NCI-H146 treated with DMSO at 0.1 percent for 48 hours (cell line): ENCODE data around the gene CEMIP2.
"Not testable (repeated sequence)": the region's sequence is repeated elsewhere in the genome, so short reads cannot be mapped to it uniquely, and the experiment has no call there.

Experiments
- DNase-seq: peaks from one replicate; lab custom pipeline; 2025; ENCODE audit not compliant: unreplicated experiment; lab: John Stamatoyannopoulos, UW

CEMIP2 gene

GRCh38 chr9:71681708-71682272 lies 86.5 kb downstream of the CEMIP2 start:
- DNase-seq = no peak

GRCh38 chr9:71681104-71681707 lies 87.1 kb downstream of the CEMIP2 start:
- DNase-seq = no peak

GRCh38 chr9:71680189-71680980 lies 87.9 kb downstream of the CEMIP2 start:
- DNase-seq = no peak

- no peak for DNase-seq
Measured at GRCh38 chr9:71678999-71679398, 89.3 kb downstream of the CEMIP2 start.

GRCh38 chr9:71677209-71677608 lies 91.1 kb downstream of the CEMIP2 start:
- no peak for DNase-seq

- DNase-seq = no peak
Measured at GRCh38 chr9:71676460-71676859, 91.9 kb downstream of the CEMIP2 start.

- DNase-seq = no peak
Measured at GRCh38 chr9:71675857-71676165, 92.5 kb downstream of the CEMIP2 start.

- DNase-seq = no peak
Measured at GRCh38 chr9:71675105-71675856, 93.0 kb downstream of the CEMIP2 start.

GRCh38 chr9:71672573-71672972 lies 95.7 kb downstream of the CEMIP2 start:
- no peak for DNase-seq

- DNase-seq = no peak
Measured at GRCh38 chr9:71671289-71671688, 97.0 kb downstream of the CEMIP2 start.

GRCh38 chr9:71670121-71670520 lies 98.2 kb downstream of the CEMIP2 start:
- DNase-seq = no peak

- DNase-seq = no peak
Measured at GRCh38 chr9:71669284-71669995, 98.9 kb downstream of the CEMIP2 start.

- no peak for DNase-seq
Measured at GRCh38 chr9:71668717-71669116, 99.6 kb downstream of the CEMIP2 start.

GRCh38 chr9:71665247-71665646 lies 103.1 kb downstream of the CEMIP2 start:
- no peak for DNase-seq

GRCh38 chr9:71664566-71664965 lies 103.7 kb downstream of the CEMIP2 start:
- no peak for DNase-seq

GRCh38 chr9:71663931-71664459 lies 104.3 kb downstream of the CEMIP2 start:
- DNase-seq = no peak

- no peak for DNase-seq
Measured at GRCh38 chr9:71663216-71663615, 105.1 kb downstream of the CEMIP2 start.

GRCh38 chr9:71662082-71662481 lies 106.2 kb downstream of the CEMIP2 start:
- DNase-seq = no peak

- DNase-seq = not testable (repeated sequence)
Measured at GRCh38 chr9:71657276-71657675, 111.0 kb downstream of the CEMIP2 start.

- no peak for DNase-seq
Measured at GRCh38 chr9:71656496-71656895, 111.8 kb downstream of the CEMIP2 start.

GRCh38 chr9:71655778-71656177 lies 112.5 kb downstream of the CEMIP2 start:
- no peak for DNase-seq
